ENCODE measurements around the gene OSBPL6. TPM values are rescaled to one million over a fixed set of nuclear protein-coding genes. Genes with fewer than 3 reads are reported as not detected.

Gene OSBPL6
- total and polyA plus RNA-seq, 9 of the 15 experiments (the other 6 are each of a cell fraction or from before 2014, with no cell fraction given), result 3.4 to 12.7 (median 9.3) TPM

- H3K4me1 ChIP-seq (replicated peaks in 1 of 2; ENCODE audit: control insufficient read depth in 2 of 2, insufficient read depth in 2 of 2, low read length in 2 of 2), result 0 out of 5 replicates have a peak, but pooled peaks cover 0 to 7% of the 10 kb centered on the region in 2 experiments
- intact Hi-C loops (cut with micrococcal nuclease) (no loop called here), in situ Hi-C loops (cut with MboI) (no loop called here)
- H3K9me1 ChIP-seq (ENCODE audit: control insufficient read depth, insufficient read depth, low read length), result no peaks in the 10 kb centered on the region
- H3K27me3 ChIP-seq (ENCODE audit: control insufficient read depth in 2 of 2, insufficient read depth in 2 of 2, low read length in 2 of 2), result no peaks in the 10 kb centered on the region
- WGBS (ENCODE audit: insufficient coverage, low coverage, missing lambda C conversion rate), result 34% methylated on average over 3 of the region's 3 CpGs
- DNase-seq (ENCODE audit: extremely low read depth in 1 of 4, low spot score in 3 of 4) (no peak), ATAC-seq (no peak), FAIRE-seq (no peak)
- no peak for TF ChIP-seq SIN3A (IDR thresholded peaks at IDR 0.05; ENCODE audit: borderline replicate concordance in 2 of 2, control insufficient read depth in 1 of 2, low read depth in 2 of 2, low read length in 2 of 2)
- no peak for TF ChIP-seq FOS (IDR thresholded peaks at IDR 0.05; ENCODE audit: extremely low read depth, insufficient read length)
- TF ChIP-seq ZNF511 (CRISPR knock-in tag; IDR thresholded peaks at IDR 0.05), result no peak
- H3K9me3 ChIP-seq (replicated peaks; ENCODE audit: control insufficient read depth, insufficient read depth, low read depth, low read length), result no peaks in the 10 kb centered on the region
- no peak overlapping the region for H3K4me3 ChIP-seq
- no peak overlapping the region for H3K9ac ChIP-seq (ENCODE audit: insufficient read depth in 1 of 2, low read depth in 2 of 2, low read length in 2 of 2)
- H3K27ac ChIP-seq (ENCODE audit: extremely low read depth, low read depth, low read length), result no peak overlapping the region
- no peaks in the 10 kb centered on the region for H3K36me3 ChIP-seq (ENCODE audit: control insufficient read depth, insufficient read depth, low read length)
- no TSS peak for BruUV-seq (replicated peaks)
- H4K20me1 ChIP-seq (replicated peaks; ENCODE audit: control insufficient read depth, insufficient read depth, low read length), result no peaks in the 10 kb centered on the region
- no peak overlapping the region for H2AFZ ChIP-seq (ENCODE audit: low read depth, low read length)
- no peaks in the 10 kb centered on the region for H3K79me2 ChIP-seq (ENCODE audit: control insufficient read depth, insufficient read depth, low read length)
- no peak overlapping the region for H3K4me2 ChIP-seq (ENCODE audit: insufficient read depth, low read length)
- ChIA-PET POLR2A (interaction anchor here (0.7 to 1.0 kb wide), 2 partner anchors 8 to 14 kb away, joined by 3 read pairs; no protein-coding TSS in a partner anchor), CTCF (ENCODE audit: low intra/inter-chr PET ratio) (no interaction called here)
These were observed 101.6 kb downstream of the OSBPL6 start for GRCh38 chr2:178295906-178296305.

GRCh38 chr2:178296394-178297090 lies 102.2 kb downstream of the OSBPL6 start:
- H3K27ac ChIP-seq (ENCODE audit: extremely low read depth, low read depth, low read length), result no peak overlapping the region
- BruUV-seq (replicated peaks), result no TSS peak
- FAIRE-seq (no peak), ATAC-seq (no peak; the same call in 2 of the 3 replicates), DNase-seq (ENCODE audit: extremely low read depth in 1 of 4, low spot score in 3 of 4) (no peak)
- ChIA-PET CTCF (ENCODE audit: low intra/inter-chr PET ratio) (no interaction called here), POLR2A (interaction anchor here (0.7 to 1.0 kb wide), 2 partner anchors 9 to 13 kb away, joined by 3 read pairs; no protein-coding TSS in a partner anchor)
- no peaks in the 10 kb centered on the region for H3K9me1 ChIP-seq (ENCODE audit: control insufficient read depth, insufficient read depth, low read length)
- no peak overlapping the region for H2AFZ ChIP-seq (ENCODE audit: low read depth, low read length)
- no peak overlapping the region for H3K4me3 ChIP-seq
- in situ Hi-C loops (cut with MboI) (no loop called here), intact Hi-C loops (cut with micrococcal nuclease) (no loop called here)
- H3K36me3 ChIP-seq (ENCODE audit: control insufficient read depth, insufficient read depth, low read length), result no peaks in the 10 kb centered on the region
- H3K4me1 ChIP-seq (replicated peaks in 1 of 2; ENCODE audit: control insufficient read depth in 2 of 2, insufficient read depth in 2 of 2, low read length in 2 of 2), result 0 out of 5 replicates have a peak, but pooled peaks cover 0 to 7% of the 10 kb centered on the region in 2 experiments
- 29% methylated on average over 5 of the region's 5 CpGs for WGBS (ENCODE audit: insufficient coverage, low coverage, missing lambda C conversion rate)
- H3K9me3 ChIP-seq (replicated peaks; ENCODE audit: control insufficient read depth, insufficient read depth, low read depth, low read length), result no peaks in the 10 kb centered on the region
- no peaks in the 10 kb centered on the region for H3K79me2 ChIP-seq (ENCODE audit: control insufficient read depth, insufficient read depth, low read length)
- no peak overlapping the region for H3K9ac ChIP-seq (ENCODE audit: insufficient read depth in 1 of 2, low read depth in 2 of 2, low read length in 2 of 2)
- H3K27me3 ChIP-seq (ENCODE audit: control insufficient read depth in 2 of 2, insufficient read depth in 2 of 2, low read length in 2 of 2), result no peaks in the 10 kb centered on the region
- no peaks in the 10 kb centered on the region for H4K20me1 ChIP-seq (replicated peaks; ENCODE audit: control insufficient read depth, insufficient read depth, low read length)
- H3K4me2 ChIP-seq (ENCODE audit: insufficient read depth, low read length), result no peak overlapping the region
- TF ChIP-seq SMARCA4 (IDR thresholded peaks at IDR 0.05) (no peak), SRSF1 (IDR thresholded peaks at IDR 0.05; ENCODE audit: low read depth, low read length) (no peak), ZBTB17 (CRISPR knock-in tag; IDR thresholded peaks at IDR 0.05) (no peak), HNRNPUL1 (IDR thresholded peaks at IDR 0.05; ENCODE audit: low read length) (no peak)
